ENCODE data around the gene DLG2. TPM values are rescaled to one million over a fixed set of nuclear protein-coding genes. Genes with fewer than 3 reads are reported as not detected.

DLG2 gene
- total RNA-seq, 1 donor from 2014 or later, result 1.8 TPM

GRCh38 chr11:83725728-83726127, 1901.4 kb downstream of the DLG2 start:
- no peaks in the 10 kb centered on the region for H4K20me1 ChIP-seq (ENCODE audit: insufficient read depth, low read length)
- H3K9me3 ChIP-seq (ENCODE audit: insufficient read depth, low read depth, low read length), result no peaks in the 10 kb centered on the region
- H3K4me1 ChIP-seq (ENCODE audit: insufficient read depth, low read length), result no peaks in the 10 kb centered on the region
- no peak overlapping the region for H3K9ac ChIP-seq (ENCODE audit: low read length)
- Mint-ChIP-seq H3K4me1 (ENCODE audit: low read depth, unreplicated experiment) (peaks cover 27% of the 10 kb centered on the region), H3K4me3 (ENCODE audit: unreplicated experiment) (no peak overlapping the region), H3K36me3 (ENCODE audit: low read depth, unreplicated experiment) (no peaks in the 10 kb centered on the region), H3K27ac (ENCODE audit: unreplicated experiment) (no peak overlapping the region), H3K27me3 (ENCODE audit: low read depth, unreplicated experiment) (no peaks in the 10 kb centered on the region), H3K9me3 (ENCODE audit: unreplicated experiment) (no peaks in the 10 kb centered on the region)
- no peak overlapping the region for H3K4me3 ChIP-seq (ENCODE audit: insufficient read depth, low read depth, low read length)
- peak overlapping the region; percentile 44 for H3K4me2 ChIP-seq (ENCODE audit: low read length)
- no peak for TF ChIP-seq CTCF (IDR thresholded peaks at IDR 0.05; ENCODE audit: insufficient read depth, low read depth, low read length)
- no peak for TF ChIP-seq EZH2 (IDR thresholded peaks at IDR 0.05; ENCODE audit: insufficient read depth, low read length)
- no peaks in the 10 kb centered on the region for H3K36me3 ChIP-seq (ENCODE audit: insufficient read depth, low read length)
- H3K27me3 ChIP-seq (ENCODE audit: insufficient read depth, low read length), result peaks cover 10% of the 10 kb centered on the region
- FAIRE-seq (no peak), DNase-seq (ENCODE audit: low read depth) (peak; percentile 14)
- H3K79me2 ChIP-seq (ENCODE audit: insufficient read depth, low read length), result no peaks in the 10 kb centered on the region
- no peak overlapping the region for H3K27ac ChIP-seq (ENCODE audit: low read depth, low read length)
- H2AFZ ChIP-seq (ENCODE audit: low read depth, low read length), result no peak overlapping the region

DNA sequence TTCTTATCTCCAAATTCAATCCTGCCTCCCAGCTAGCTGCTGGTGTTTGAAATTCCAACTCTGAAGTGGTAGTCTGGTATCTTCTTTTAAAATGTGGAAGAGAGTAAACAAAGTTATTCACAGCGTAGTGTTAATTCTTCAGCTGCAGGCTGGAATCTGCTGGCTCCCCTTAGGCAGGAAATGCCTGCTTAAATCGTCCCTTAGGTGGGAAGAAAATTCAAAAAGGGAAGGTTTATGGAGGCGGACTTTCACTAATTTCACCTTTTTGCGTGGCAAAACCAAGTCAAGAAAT, 1901.9 kb downstream of the DLG2 start:
- Mint-ChIP-seq H3K27me3 (ENCODE audit: low read depth, unreplicated experiment) (no peaks in the 10 kb centered on the region), H3K27ac (ENCODE audit: unreplicated experiment) (peak overlapping the region; percentile 22), H3K4me1 (ENCODE audit: low read depth, unreplicated experiment) (peaks cover 28% of the 10 kb centered on the region), H3K4me3 (ENCODE audit: unreplicated experiment) (peak overlapping the region; percentile 74), H3K9me3 (ENCODE audit: unreplicated experiment) (no peaks in the 10 kb centered on the region), H3K36me3 (ENCODE audit: low read depth, unreplicated experiment) (no peaks in the 10 kb centered on the region)
- Histone ChIP-seq H4K20me1 (ENCODE audit: insufficient read depth, low read length) (no peaks in the 10 kb centered on the region), H3K36me3 (ENCODE audit: insufficient read depth, low read length) (no peaks in the 10 kb centered on the region), H3K27me3 (ENCODE audit: insufficient read depth, low read length) (peaks cover 10% of the 10 kb centered on the region), H3K9ac (ENCODE audit: low read length) (no peak overlapping the region), H3K9me3 (ENCODE audit: insufficient read depth, low read depth, low read length) (no peaks in the 10 kb centered on the region), H3K79me2 (ENCODE audit: insufficient read depth, low read length) (no peaks in the 10 kb centered on the region), H3K4me2 (ENCODE audit: low read length) (peak overlapping the region; percentile 44), H3K4me3 (ENCODE audit: insufficient read depth, low read depth, low read length) (no peak overlapping the region), H3K4me1 (ENCODE audit: insufficient read depth, low read length) (no peaks in the 10 kb centered on the region), H2AFZ (ENCODE audit: low read depth, low read length) (no peak overlapping the region), H3K27ac (ENCODE audit: low read depth, low read length) (no peak overlapping the region)
- no peak for TF ChIP-seq EZH2 (IDR thresholded peaks at IDR 0.05; ENCODE audit: insufficient read depth, low read length)
- TF ChIP-seq CTCF (IDR thresholded peaks at IDR 0.05; ENCODE audit: insufficient read depth, low read depth, low read length), result no peak
- DNase-seq (ENCODE audit: low read depth) (no peak), FAIRE-seq (no peak)

DNA sequence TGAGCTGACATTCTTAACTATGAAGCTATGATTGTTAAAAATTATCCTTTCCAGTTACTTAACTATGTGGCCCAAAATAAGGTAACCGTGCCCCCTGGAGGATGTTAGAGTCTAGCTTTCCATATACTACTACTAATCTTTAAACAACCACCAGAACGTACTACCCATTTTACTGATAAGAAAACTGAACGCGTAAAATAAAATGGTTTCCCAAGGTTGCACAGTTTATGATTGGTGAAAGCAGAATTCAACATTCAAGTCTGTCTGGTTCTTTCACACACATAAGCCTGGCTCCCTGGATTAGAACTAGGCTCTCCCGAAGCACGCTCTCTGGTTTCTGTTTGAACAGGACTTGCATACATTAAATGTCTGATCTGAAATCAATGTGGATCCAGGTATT, 1903.1 kb downstream of the DLG2 start:
- Histone ChIP-seq H3K4me3 (ENCODE audit: insufficient read depth, low read depth, low read length) (peak overlapping the region; percentile 17), H3K36me3 (ENCODE audit: insufficient read depth, low read length) (no peaks in the 10 kb centered on the region), H3K27ac (ENCODE audit: low read depth, low read length) (no peak overlapping the region), H2AFZ (ENCODE audit: low read depth, low read length) (no peak overlapping the region), H3K9ac (ENCODE audit: low read length) (no peak overlapping the region), H3K4me1 (ENCODE audit: insufficient read depth, low read length) (no peaks in the 10 kb centered on the region), H3K27me3 (ENCODE audit: insufficient read depth, low read length) (peaks cover 10% of the 10 kb centered on the region), H3K79me2 (ENCODE audit: insufficient read depth, low read length) (no peaks in the 10 kb centered on the region), H3K4me2 (ENCODE audit: low read length) (peak overlapping the region; percentile 65), H4K20me1 (ENCODE audit: insufficient read depth, low read length) (no peaks in the 10 kb centered on the region), H3K9me3 (ENCODE audit: insufficient read depth, low read depth, low read length) (no peaks in the 10 kb centered on the region)
- no peaks in the 10 kb centered on the region for H3K9me3 Mint-ChIP-seq (ENCODE audit: unreplicated experiment)
- no peaks in the 10 kb centered on the region for H3K27me3 Mint-ChIP-seq (ENCODE audit: low read depth, unreplicated experiment)
- H3K4me3 Mint-ChIP-seq (ENCODE audit: unreplicated experiment), result peak overlapping the region; percentile 42
- H3K27ac Mint-ChIP-seq (ENCODE audit: unreplicated experiment), result peak overlapping the region; percentile 22
- no peaks in the 10 kb centered on the region for H3K36me3 Mint-ChIP-seq (ENCODE audit: low read depth, unreplicated experiment)
- DNase-seq (ENCODE audit: low read depth) (peak; percentile 32), FAIRE-seq (no peak)
- peaks cover 29% of the 10 kb centered on the region for H3K4me1 Mint-ChIP-seq (ENCODE audit: low read depth, unreplicated experiment)
- no peak for TF ChIP-seq EZH2 (IDR thresholded peaks at IDR 0.05; ENCODE audit: insufficient read depth, low read length)
- TF ChIP-seq CTCF (IDR thresholded peaks at IDR 0.05; ENCODE audit: insufficient read depth, low read depth, low read length), result peak; percentile 22
